Esophagus muscularis mucosa (tissue), 3 donors: ENCODE results near the gene GUCD1.

Experiments
- POLR2A ChIP-seq: fragments of 450-650 bp; IDR thresholded peaks from one replicate; pipeline ENCODE4 v1.6.1; 2017; ENCODE audit warnings: antibody characterized with exemption, moderate library complexity, mild to moderate bottlenecking, low read depth
- TF ChIP-seq, protein P1 (sequence below), 3 experiments: fragments of 200-600 bp in 2 of 3; fragments of 450-650 bp in 1 of 3; sonication (generic) in 2 of 3; IDR thresholded peaks; one replicate each; pipeline ENCODE4 v1.5.1; 2017 to 2019; ENCODE audit warnings: antibody characterized with exemption in 3 of 3, mild to moderate bottlenecking in 2 of 3, moderate library complexity in 1 of 3

DNA sequence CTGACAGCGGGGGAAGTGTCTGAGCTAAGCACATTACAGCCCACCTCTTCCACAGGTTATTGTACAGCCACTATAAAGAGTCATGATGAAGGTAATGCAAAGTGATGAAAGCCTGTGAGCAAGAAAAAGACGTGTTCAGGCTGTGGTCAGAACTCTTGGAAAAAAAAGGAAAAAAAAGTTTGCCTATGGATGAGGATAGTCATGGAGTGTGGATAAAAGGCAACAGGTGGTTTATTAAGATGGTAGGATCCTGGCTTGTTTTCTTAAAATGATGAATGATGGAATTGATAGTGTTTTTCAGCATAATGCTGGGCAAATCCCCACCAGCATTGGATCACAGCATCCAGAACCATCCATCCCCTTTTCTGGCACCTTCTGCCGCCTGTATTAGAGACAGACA, 36.7 kb downstream of the GUCD1 start:
- TF ChIP-seq, protein P1, sequence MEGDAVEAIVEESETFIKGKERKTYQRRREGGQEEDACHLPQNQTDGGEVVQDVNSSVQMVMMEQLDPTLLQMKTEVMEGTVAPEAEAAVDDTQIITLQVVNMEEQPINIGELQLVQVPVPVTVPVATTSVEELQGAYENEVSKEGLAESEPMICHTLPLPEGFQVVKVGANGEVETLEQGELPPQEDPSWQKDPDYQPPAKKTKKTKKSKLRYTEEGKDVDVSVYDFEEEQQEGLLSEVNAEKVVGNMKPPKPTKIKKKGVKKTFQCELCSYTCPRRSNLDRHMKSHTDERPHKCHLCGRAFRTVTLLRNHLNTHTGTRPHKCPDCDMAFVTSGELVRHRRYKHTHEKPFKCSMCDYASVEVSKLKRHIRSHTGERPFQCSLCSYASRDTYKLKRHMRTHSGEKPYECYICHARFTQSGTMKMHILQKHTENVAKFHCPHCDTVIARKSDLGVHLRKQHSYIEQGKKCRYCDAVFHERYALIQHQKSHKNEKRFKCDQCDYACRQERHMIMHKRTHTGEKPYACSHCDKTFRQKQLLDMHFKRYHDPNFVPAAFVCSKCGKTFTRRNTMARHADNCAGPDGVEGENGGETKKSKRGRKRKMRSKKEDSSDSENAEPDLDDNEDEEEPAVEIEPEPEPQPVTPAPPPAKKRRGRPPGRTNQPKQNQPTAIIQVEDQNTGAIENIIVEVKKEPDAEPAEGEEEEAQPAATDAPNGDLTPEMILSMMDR (IDR thresholded peaks at IDR 0.05) = no peak
- TF ChIP-seq POLR2A = no peak
